ENCODE data around the gene TMEM150B. TPM values are rescaled to one million over a fixed set of nuclear protein-coding genes. Genes with fewer than 3 reads are reported as not detected.

Gene TMEM150B
- total and polyA plus RNA-seq, 2 of the 13 experiments (the other 11 are each of a cell fraction or from before 2014, with no cell fraction given): 1.3 to 1.8 TPM

GRCh38 chr19:55279770-55280643, 45.1 kb downstream of the TMEM150B start, which contains the start of gene HSPBP1 (continued):
- TF ChIP-seq AGO1 (IDR thresholded peaks at IDR 0.05; ENCODE audit: low read depth, low read length, poor library complexity, severe bottlenecking) (no peak), ARID4A (CRISPR knock-in tag; IDR thresholded peaks at IDR 0.05; ENCODE audit: borderline replicate concordance) (peak; percentile 97), ZNF776 (CRISPR knock-in tag; IDR thresholded peaks at IDR 0.05) (peak; percentile 35; the same call in 1 of the 2 replicates), CEBPG (CRISPR knock-in tag; IDR thresholded peaks at IDR 0.05) (no peak), GPBP1L1 (CRISPR knock-in tag; IDR thresholded peaks at IDR 0.05) (no peak), ZNF792 (CRISPR knock-in tag; IDR thresholded peaks at IDR 0.05) (peak; percentile 76; the same call in 1 of the 2 replicates), ZNF790 (CRISPR knock-in tag; IDR thresholded peaks at IDR 0.05; ENCODE audit: borderline replicate concordance) (peak; percentile 75; the same call in 1 of the 2 replicates), ZNF687 (CRISPR knock-in tag; IDR thresholded peaks at IDR 0.05) (peak; percentile 77), BRCA1 (CRISPR knock-in tag; IDR thresholded peaks at IDR 0.05) (no peak), ZNF703 (CRISPR knock-in tag; IDR thresholded peaks at IDR 0.05; ENCODE audit: borderline replicate concordance) (no peak), ZNF546 (CRISPR knock-in tag; conservative IDR thresholded peaks at IDR 0.05) (no peak), ZNF598 (CRISPR knock-in tag; IDR thresholded peaks at IDR 0.05; ENCODE audit: borderline replicate concordance) (no peak), TEAD2 (CRISPR knock-in tag; IDR thresholded peaks at IDR 0.05) (no peak), KMT2A (CRISPR knock-in tag; IDR thresholded peaks at IDR 0.05) (no peak; the same call in 1 of the 2 replicates), HNF4G (IDR thresholded peaks at IDR 0.05; ENCODE audit: borderline replicate concordance, low read depth, low read length) (no peak), HNF4G (CRISPR knock-in tag; IDR thresholded peaks at IDR 0.05; ENCODE audit: borderline replicate concordance, low read depth) (no peak), ZNF616 (CRISPR knock-in tag; IDR thresholded peaks at IDR 0.05; ENCODE audit: low read depth) (no peak), ISL2 (CRISPR knock-in tag; IDR thresholded peaks at IDR 0.05) (no peak)

Data from HepG2 (cell line).